Epidermal melanocyte (primary cell): ENCODE data around the gene CACNG4.

ENCODE experiments used
- DNase-seq: peaks from one replicate; pipeline ENCODE4 v3.0.0; 2011; ENCODE audit warnings: low spot score; ENCODE audit not compliant: insufficient read length

The CACNG4 gene

GRCh38 chr17:67041941-67042899 is 77.7 kb downstream of the CACNG4 start:
- DNase-seq: no peak

- no peak for DNase-seq
These were observed 78.8 kb downstream of the CACNG4 start for GRCh38 chr17:67043283-67043682.

- DNase-seq: no peak
These were observed 79.7 kb downstream of the CACNG4 start, which contains the start of gene CACNG1 for GRCh38 chr17:67044016-67044772. TSS of gene CACNG1 (plus strand) at chr17:67044554. CDS start at chr17:67044661, 107 bp downstream.

DNA sequence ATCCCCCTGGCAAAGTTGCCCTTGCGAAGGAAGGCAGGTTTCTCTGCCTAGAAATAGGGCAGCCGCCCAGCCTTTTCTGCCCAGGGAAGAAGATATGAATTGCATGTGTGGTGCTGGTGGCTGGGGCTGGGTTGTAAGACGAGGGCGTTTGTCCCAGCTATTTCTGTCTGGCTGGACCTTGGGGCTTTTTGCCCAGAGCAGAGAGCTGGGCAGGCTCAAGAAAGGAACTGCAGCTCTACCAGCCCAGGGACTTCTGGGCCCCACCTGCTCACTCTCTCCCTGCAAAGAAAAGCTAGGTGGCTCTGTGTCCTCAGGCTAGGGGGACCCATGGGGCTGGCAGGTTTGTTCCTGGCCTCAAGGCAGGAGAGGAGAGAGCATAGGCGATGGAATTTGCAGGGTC is 80.4 kb downstream of the CACNG4 start:
- no peak for DNase-seq

DNA sequence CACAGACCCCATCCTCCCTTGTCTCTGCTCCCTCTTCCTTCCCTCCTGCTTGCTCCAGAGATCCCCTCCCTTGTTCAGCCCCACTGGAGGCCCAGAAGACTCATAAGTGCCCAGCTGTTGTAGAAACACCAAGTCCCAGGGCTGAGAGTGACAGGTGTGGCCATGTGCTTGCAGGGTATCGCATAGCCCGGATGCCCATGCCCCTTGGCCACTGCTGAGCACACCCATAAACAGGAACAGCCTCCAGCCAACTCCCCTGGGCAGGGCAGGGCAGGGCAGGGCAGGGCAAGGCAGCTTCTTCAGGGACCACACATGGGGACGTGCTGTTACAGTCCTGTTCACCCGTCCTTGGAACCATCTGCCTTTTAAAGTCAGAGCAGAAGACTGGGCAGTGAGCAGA is 81.9 kb downstream of the CACNG4 start:
- DNase-seq: no peak

DNA sequence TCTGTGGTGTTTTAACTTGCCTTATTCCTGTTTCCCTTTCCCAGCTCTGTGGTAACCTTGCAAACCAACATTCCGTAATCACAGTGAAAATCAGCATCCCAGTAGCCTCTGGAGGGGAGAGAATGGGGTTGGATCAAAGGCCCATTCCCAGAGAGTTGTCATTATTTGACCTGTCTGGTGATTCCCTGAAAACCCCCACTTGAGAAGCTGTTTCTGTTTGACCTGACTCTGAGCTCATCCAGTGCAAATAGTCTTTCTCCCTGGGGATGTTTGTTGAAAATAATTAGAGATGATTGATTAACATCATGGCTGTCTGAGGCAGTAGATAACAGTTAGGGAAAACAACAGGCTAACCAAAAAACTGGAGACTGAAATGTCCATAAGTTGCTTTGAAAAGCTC is 82.9 kb downstream of the CACNG4 start:
- no peak for DNase-seq

DNA sequence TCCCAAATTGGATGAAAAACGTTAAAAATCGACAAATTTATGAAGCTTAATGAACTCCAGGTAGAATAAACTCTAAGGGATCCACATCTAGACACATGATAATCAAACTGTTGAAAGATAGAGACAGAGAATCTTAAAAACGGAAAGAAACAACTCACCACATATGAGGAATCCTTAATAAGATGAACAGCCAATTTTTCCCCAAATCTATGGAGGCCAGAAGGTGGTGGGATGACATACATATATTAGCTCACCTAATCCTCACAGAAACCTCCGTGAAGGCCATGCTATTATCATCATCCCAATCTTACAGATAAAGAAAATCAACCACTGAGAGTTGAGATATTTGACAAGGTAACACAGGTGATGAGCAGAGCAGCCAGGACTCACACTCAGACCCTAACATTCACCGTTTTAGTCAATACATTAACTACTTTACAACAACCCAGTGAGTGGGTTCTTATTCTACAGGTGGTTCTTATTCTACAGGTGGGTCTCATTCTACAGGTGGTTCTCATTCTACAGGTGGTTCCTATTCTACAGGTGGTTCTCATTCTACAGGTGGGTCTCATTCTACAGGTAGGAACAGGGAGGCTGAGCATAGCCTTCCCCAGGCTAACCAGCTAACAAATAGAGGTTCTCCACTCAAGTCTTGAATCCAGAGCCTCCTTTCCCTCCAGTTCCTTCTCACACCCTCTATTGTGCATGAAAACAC is 84.7 kb downstream of the CACNG4 start:
- DNase-seq: no peak

DNA sequence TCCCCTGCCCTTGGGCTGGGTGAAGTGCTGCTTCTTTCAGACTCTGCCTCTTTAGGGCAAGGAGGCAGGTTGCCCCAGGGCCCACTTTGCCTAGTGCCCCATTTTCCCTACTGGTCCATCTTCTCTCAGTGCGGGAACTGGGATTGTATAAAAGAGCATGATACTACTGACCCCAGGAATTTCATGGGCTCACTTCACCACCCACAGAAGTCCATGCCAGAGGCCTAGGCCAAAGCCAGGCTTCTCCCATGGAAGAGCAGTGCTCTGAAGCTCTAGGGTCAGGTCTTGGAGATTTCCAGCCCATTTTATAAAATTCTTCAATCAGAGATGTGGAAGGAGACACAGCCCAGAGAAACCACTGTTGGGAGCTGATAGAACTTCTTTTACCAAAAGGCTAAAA is 85.6 kb downstream of the CACNG4 start:
- DNase-seq: no peak

DNA sequence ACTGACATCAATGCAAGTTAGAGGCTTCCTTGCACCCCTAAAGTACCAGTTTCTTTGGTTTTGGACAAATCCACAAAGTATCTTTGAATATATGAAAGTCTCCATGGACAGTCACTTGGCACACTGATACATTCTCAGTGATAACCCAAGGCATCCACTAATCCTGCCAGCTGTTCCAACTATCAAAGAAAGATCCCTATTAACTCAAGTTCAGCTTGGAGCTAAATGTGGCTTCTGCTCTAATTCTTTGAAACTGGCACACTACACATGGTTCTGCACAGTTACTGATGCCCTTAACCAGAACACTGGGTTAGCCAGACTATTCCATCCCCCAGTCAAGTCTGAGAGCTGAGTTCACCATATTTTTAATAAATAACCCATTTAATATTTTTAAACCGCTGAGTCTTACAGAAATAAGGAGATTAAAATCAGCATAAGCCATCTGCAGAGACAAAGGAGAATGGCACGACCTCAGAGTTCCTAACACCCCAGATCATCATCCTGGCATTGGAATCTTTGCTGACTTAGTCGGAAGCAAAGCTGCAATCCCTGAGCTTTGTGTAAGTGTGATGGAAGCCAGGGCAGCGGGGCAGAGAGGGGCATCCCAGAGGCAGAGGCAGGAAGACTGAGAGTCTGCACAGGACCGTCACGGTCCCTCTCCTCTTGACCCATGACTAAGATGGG is 86.1 kb downstream of the CACNG4 start:
- no peak for DNase-seq

- no peak for DNase-seq
These were observed 86.6 kb downstream of the CACNG4 start for GRCh38 chr17:67051155-67051538.

DNA sequence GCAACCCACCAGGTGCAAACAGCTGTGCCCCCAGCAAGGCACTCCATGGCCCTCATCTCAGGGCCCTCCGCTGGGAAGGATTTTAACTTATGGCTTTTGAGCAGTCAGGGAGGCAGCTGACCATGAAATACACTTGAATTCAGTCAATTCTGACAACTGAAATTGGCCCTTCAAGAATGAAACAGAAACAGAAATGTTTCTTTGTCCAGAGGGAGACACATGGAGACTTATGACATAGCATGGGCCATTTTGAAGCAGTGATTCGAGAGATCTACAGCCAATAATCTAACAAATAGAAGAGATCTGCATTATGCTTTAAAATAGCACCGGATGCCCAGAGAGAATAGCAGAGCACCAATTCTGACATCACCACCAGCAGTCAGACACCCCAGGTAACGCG is 87.3 kb downstream of the CACNG4 start:
- no peak for DNase-seq

DNA sequence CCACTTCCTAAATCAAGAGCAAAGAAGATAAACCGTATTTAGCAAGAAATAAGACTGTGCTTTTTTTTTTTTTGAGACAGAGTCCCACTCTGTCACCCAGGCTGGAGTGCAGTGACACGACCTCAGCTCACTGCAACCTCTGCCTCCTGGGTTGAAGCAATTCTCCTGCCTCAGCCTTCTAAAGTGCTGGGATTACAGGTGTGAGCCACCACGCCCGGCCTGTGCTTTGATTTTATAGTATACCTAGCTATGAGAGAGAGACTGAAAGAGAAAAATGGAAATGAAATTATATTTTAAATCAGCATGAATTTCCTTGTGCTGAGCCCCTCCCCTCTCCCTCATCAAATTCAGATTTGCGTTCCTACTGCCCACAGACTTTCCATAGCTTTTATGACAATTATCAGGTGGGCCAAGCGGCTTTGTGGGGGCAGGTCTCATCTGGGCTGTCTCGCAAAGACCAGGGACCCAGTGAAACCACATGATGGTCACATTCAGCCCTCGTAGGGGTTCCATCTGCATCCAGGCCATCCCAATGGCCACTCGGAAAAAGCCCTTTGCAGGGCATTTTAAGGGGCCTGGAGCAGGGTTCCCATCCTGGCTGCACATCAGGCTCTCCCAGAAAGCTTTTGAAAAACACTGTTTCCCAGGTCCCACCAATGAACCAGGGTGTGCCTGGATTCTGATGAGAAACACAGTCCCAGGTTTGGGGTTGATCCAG is 88.4 kb downstream of the CACNG4 start:
- no peak for DNase-seq

GRCh38 chr17:67053438-67054000 is 89.0 kb downstream of the CACNG4 start:
- DNase-seq: no peak

GRCh38 chr17:67054011-67054591 is 89.6 kb downstream of the CACNG4 start:
- no peak for DNase-seq

- no peak for DNase-seq
These were observed 90.1 kb downstream of the CACNG4 start for GRCh38 chr17:67054608-67055007.

DNA sequence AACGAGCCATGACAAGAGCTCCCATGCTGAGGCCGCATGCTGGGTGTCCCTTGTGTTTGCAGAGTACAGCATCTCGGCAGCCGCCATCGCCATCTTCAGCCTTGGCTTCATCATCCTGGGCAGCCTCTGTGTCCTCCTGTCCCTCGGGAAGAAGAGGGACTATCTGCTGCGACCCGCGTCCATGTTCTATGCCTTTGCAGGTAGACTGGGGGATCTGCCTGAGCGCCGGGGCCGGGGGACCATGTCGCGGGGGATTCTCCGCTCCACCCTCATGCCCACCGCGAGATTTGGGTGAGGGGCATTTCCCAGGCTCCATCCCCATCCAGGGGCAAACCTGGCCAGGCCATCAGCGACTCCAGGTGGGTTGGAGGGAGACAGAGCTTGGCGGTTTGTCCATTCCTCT is 90.5 kb downstream of the CACNG4 start:
- DNase-seq: no peak

- DNase-seq: no peak
These were observed 91.6 kb downstream of the CACNG4 start for GRCh38 chr17:67055811-67056745.

GRCh38 chr17:67056746-67057490 is 92.4 kb downstream of the CACNG4 start:
- DNase-seq: no peak
